Amniotic stem cell (primary cell): ENCODE data around the gene RBM10.

Experiments
- DNase-seq: peaks from one replicate; lab custom pipeline; 2025; lab: John Stamatoyannopoulos, UW

The RBM10 gene

GRCh38 chrX:47218280-47218919 is 73.4 kb downstream of the RBM10 start, which contains the start of gene CDK16:
Gene CDK16, plus strand, starts transcription at chrX:47218681. Its CDS starts 4,877 bp downstream, at chrX:47223558.
- peak; percentile 61 for DNase-seq

GRCh38 chrX:47218920-47219815 is 74.1 kb downstream of the RBM10 start:
- DNase-seq = no peak

- no peak for DNase-seq
Observed at GRCh38 chrX:47221756-47222155, 76.7 kb downstream of the RBM10 start.

GRCh38 chrX:47222751-47223350 is 77.8 kb downstream of the RBM10 start:
- DNase-seq = no peak

GRCh38 chrX:47223476-47224250 is 78.6 kb downstream of the RBM10 start:
- no peak for DNase-seq

- DNase-seq = no peak
Observed at GRCh38 chrX:47224266-47224895, 79.4 kb downstream of the RBM10 start.

GRCh38 chrX:47224896-47225290 is 79.9 kb downstream of the RBM10 start:
- no peak for DNase-seq

GRCh38 chrX:47226071-47226470 is 81.0 kb downstream of the RBM10 start:
- DNase-seq = no peak

- DNase-seq = no peak
Observed at GRCh38 chrX:47226531-47227333, 81.7 kb downstream of the RBM10 start.

GRCh38 chrX:47227334-47227583 is 82.2 kb downstream of the RBM10 start:
- DNase-seq = no peak

- no peak for DNase-seq
Observed at GRCh38 chrX:47228550-47229270, 83.7 kb downstream of the RBM10 start.

GRCh38 chrX:47229427-47229826 is 84.4 kb downstream of the RBM10 start:
- no peak for DNase-seq

GRCh38 chrX:47230136-47230868 is 85.3 kb downstream of the RBM10 start:
- no peak for DNase-seq

- DNase-seq = no peak
Observed at GRCh38 chrX:47231167-47231566, 86.1 kb downstream of the RBM10 start.

- DNase-seq = no peak
Observed at GRCh38 chrX:47232197-47232802, 87.3 kb downstream of the RBM10 start.

GRCh38 chrX:47232803-47233332 is 87.8 kb downstream of the RBM10 start, which contains the start of gene USP11:
Gene USP11, plus strand, starts transcription at chrX:47233009. Its CDS starts 35 bp downstream, at chrX:47233044.
- DNase-seq = no peak

GRCh38 chrX:47233333-47234113 is 88.5 kb downstream of the RBM10 start:
- peak; percentile 85 for DNase-seq

GRCh38 chrX:47234583-47234982 is 89.6 kb downstream of the RBM10 start:
- DNase-seq = no peak
